IPS-15b (cell line): ENCODE measurements around the gene FAM3A.
"Not testable (repeated sequence)": the region's sequence is repeated elsewhere in the genome, so short reads cannot be mapped to it uniquely, and the experiment has no call there.

Source experiments
- H3K27me3 ChIP-seq: one replicate; pipeline ENCODE4 v1.6.1; 2013; ENCODE audit warnings: low read length; ENCODE audit not compliant: control insufficient read depth, insufficient read depth
- H3K36me3 ChIP-seq: one replicate; pipeline ENCODE4 v1.6.1; 2013; ENCODE audit warnings: low read length; ENCODE audit not compliant: control insufficient read depth, insufficient read depth
- H3K4me1 ChIP-seq: one replicate; pipeline ENCODE4 v1.6.1; 2013; ENCODE audit warnings: mild to moderate bottlenecking, low read length; ENCODE audit not compliant: control insufficient read depth, insufficient read depth
- H3K4me3 ChIP-seq: one replicate; pipeline ENCODE4 v1.5.1; 2013; ENCODE audit warnings: low read depth, low read length
- H3K9ac ChIP-seq: one replicate; pipeline ENCODE4 v1.6.1; 2013; ENCODE audit warnings: low read depth, mild to moderate bottlenecking, low read length
- H3K9me3 ChIP-seq: one replicate; pipeline ENCODE4 v1.6.1; 2013; ENCODE audit warnings: mild to moderate bottlenecking, low read length; ENCODE audit not compliant: control insufficient read depth, insufficient read depth

The FAM3A gene

DNA sequence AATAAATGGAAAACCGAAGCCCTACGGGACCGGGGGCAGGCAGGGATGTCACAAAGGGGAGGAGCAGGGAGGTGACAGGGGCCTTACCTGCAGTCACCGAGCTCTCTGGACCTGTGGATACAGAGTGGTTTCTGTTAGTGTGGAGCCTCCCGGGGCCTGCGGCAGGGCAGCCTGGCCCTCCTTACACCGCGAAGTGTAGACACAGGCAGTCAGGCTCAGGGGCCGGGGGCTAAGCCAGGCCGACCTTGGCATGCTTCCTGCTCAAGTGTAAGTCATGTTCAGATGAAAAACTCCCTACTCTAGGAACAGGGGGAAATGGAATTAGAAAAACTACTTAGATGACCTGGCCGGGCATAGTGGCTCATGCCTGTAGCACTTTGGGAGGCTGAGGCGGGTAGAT lies 4.3 kb downstream of the FAM3A start:
- Histone ChIP-seq H3K4me3 (no peak overlapping the region), H3K9ac (no peak overlapping the region), H3K9me3 (no peaks in the 10 kb centered on the region), H3K27me3 (no peaks in the 10 kb centered on the region), H3K4me1 (no peaks in the 10 kb centered on the region), H3K36me3 (peaks cover under 1% of the 10 kb centered on the region)

GRCh38 chrX:154509455-154509854 lies 6.6 kb downstream of the FAM3A start:
- H3K9me3 ChIP-seq, result no peaks in the 10 kb centered on the region

GRCh38 chrX:154508384-154508745 lies 7.7 kb downstream of the FAM3A start:
- Histone ChIP-seq H3K4me1 (no peaks in the 10 kb centered on the region), H3K9ac (no peak overlapping the region), H3K9me3 (no peaks in the 10 kb centered on the region), H3K27me3 (no peaks in the 10 kb centered on the region), H3K4me3 (no peak overlapping the region), H3K36me3 (peaks cover 11% of the 10 kb centered on the region)

More at GRCh38 chrX:154509455-154509854, 6.6 kb downstream of the FAM3A start:
- Histone ChIP-seq H3K9ac (no peak overlapping the region), H3K27me3 (no peaks in the 10 kb centered on the region), H3K4me3 (no peak overlapping the region), H3K36me3 (peaks cover 11% of the 10 kb centered on the region), H3K4me1 (no peaks in the 10 kb centered on the region)

- no peaks in the 10 kb centered on the region for H3K4me1 ChIP-seq
- H3K36me3 ChIP-seq, result peaks cover 11% of the 10 kb centered on the region
Measured at GRCh38 chrX:154507673-154508383, 8.2 kb downstream of the FAM3A start.

DNA sequence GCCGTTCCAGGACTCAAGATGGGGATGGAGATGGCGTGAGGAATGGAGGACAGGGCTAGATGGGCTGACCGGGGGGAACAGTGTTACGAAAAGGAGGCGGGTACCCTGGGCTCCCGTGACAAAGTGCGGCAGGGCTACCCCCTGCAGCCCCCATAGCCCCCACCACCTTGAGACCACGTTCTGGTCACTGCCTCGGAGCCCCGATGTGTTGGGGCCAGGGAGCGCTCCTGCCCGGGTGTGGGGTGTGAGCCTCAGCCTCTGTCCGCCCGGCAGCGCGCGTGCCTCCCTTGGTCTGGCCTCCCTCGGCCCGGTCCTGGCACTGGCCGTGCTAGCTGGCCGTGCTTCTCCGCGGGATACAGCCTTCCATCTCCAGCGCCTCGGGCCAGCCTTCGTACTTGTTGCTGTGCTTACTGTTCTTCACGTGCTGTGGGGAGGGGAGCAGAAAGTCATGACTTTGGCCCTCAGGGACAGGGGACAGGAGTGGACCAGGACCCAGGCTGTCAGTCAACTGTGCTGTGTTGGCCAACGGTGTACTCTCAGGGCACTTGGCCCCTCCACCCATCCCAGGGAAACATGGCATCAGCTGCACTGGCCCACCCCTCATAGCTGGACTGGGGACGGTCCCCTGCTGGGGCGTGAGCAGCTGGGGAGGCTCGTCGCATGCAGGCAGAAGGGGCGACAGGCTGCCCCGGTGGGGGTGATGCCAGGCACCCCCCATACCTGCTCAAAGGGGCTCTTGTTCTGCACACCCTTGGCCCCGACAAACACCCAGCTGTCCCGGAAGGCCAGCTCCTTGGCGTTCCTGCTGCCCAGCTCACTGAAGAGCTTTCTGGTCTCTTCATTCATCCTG lies 9.3 kb downstream of the FAM3A start:
- H3K27me3 ChIP-seq, result no peaks in the 10 kb centered on the region
- H3K9ac ChIP-seq, result no peak overlapping the region
- no peaks in the 10 kb centered on the region for H3K9me3 ChIP-seq
- no peak overlapping the region for H3K4me3 ChIP-seq
- H3K4me1 ChIP-seq, result no peaks in the 10 kb centered on the region
- H3K36me3 ChIP-seq, result peaks cover 11% of the 10 kb centered on the region

More at GRCh38 chrX:154507673-154508383, 8.2 kb downstream of the FAM3A start:
- no peaks in the 10 kb centered on the region for H3K27me3 ChIP-seq
- no peak overlapping the region for H3K9ac ChIP-seq
- H3K9me3 ChIP-seq, result no peaks in the 10 kb centered on the region
- H3K4me3 ChIP-seq, result no peak overlapping the region

DNA sequence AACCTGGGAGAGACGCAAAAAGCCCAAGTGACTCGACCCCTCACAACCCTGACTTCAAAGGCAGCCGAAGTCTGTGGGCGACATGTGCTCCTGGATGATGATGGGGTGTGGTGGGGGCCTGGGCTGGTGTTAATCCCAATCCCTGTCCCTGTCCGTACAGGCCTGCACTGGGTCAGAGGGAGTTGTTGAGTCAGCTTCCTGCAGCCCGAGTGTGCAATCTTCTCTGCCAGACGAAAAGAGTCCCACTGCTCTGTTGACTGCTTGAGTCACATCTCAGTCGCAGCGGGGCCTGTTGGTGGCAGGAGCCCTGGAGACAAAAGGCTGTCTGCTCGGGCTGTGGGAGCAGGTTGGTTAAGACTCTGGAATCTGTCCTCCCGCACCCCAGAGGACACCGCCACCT lies 10.3 kb downstream of the FAM3A start:
- H3K4me1 ChIP-seq, result no peaks in the 10 kb centered on the region
- H3K27me3 ChIP-seq, result no peaks in the 10 kb centered on the region
- H3K9ac ChIP-seq, result no peak overlapping the region
- no peaks in the 10 kb centered on the region for H3K9me3 ChIP-seq
- H3K4me3 ChIP-seq, result no peak overlapping the region
- peaks cover 11% of the 10 kb centered on the region for H3K36me3 ChIP-seq

GRCh38 chrX:154502989-154503388 lies 13.0 kb downstream of the FAM3A start:
- Histone ChIP-seq H3K4me1 (no peaks in the 10 kb centered on the region), H3K27me3 (no peaks in the 10 kb centered on the region), H3K36me3 (peaks cover 11% of the 10 kb centered on the region), H3K4me3 (no peak overlapping the region), H3K9ac (no peak overlapping the region), H3K9me3 (no peaks in the 10 kb centered on the region)

DNA sequence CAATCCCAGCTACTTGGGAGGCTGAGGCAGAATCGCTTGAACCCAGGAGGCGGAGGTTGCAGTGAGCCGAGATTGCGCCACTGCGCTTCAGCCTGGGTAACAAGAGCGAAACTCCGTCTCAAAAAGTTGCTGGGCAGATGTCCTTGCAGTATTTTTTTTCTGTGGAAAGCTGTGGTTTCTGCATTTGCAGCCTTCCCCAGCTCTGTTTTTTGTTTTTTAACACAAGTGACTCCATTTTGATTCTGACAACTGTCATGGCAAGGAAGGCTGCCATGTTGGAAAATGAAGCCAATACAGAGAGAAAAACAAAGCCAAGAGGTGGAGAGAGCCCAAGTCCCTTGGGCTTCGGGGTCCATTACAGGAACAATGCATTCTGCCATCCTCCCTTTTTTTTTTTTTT lies 13.9 kb downstream of the FAM3A start:
- Histone ChIP-seq H3K4me3 (no peak overlapping the region), H3K4me1 (no peaks in the 10 kb centered on the region), H3K9me3 (no peaks in the 10 kb centered on the region)

DNA sequence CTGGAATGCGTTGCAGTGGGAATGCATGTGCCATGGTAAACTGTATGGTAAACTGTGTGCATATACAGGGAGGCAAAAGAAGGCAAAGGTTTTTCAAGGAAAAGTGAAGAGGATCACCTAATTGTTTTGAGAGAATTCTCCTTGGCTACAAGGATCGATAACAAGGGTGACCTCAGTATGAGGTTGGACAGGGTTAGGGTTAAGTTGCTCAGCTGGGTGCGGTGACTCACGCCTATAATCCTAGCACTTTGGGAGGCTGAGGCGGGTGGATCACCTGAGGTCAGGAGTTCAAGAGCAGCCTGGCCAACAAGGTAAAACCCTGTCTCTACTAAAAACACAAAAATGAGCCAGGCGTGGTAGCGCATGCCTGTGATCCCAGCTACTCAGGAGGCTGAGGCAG lies 14.6 kb downstream of the FAM3A start:
- H3K4me3 ChIP-seq, H3K36me3 ChIP-seq, H3K27me3 ChIP-seq, H3K4me1 ChIP-seq, H3K9me3 ChIP-seq, H3K9ac ChIP-seq: not testable (repeated sequence)

More for the DNA sequence above, 13.9 kb downstream of the FAM3A start:
- Histone ChIP-seq H3K27me3 (no peaks in the 10 kb centered on the region), H3K9ac (no peak overlapping the region), H3K36me3 (peaks cover 11% of the 10 kb centered on the region)

GRCh38 chrX:154496591-154497137 lies 19.4 kb downstream of the FAM3A start:
- H3K9ac ChIP-seq, H3K4me3 ChIP-seq, H3K36me3 ChIP-seq, H3K27me3 ChIP-seq, H3K4me1 ChIP-seq, H3K9me3 ChIP-seq: not testable (repeated sequence)

DNA sequence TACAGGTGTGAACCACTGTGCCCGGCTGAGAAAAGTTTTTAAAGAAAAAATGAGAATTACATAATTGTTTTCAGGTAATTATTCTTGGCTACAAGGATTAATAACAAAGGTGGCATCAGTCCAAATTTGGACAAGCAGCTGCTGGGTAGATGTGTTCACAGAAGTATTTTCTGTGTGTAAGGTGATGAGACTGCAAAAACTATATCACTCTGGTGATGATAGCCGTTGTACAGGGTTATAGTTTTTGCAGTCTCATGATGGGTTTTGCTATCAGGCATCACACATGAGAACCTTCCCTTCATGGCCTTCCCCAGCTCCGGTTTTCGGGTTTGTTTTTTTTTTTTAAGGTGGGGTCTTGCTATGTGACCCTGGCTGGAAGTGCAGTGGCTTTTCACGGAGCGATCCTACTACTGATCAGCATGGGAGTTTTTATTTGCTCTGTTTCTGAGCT lies 20.5 kb downstream of the FAM3A start:
- Histone ChIP-seq H3K36me3 (no peaks in the 10 kb centered on the region), H3K9me3 (no peaks in the 10 kb centered on the region), H3K4me1 (no peaks in the 10 kb centered on the region), H3K4me3 (no peak overlapping the region), H3K9ac (no peak overlapping the region), H3K27me3 (no peaks in the 10 kb centered on the region)

GRCh38 chrX:154494715-154495114 lies 21.3 kb downstream of the FAM3A start:
- Histone ChIP-seq H3K9ac (no peak overlapping the region), H3K27me3 (no peaks in the 10 kb centered on the region), H3K36me3 (no peaks in the 10 kb centered on the region), H3K9me3 (no peaks in the 10 kb centered on the region), H3K4me3 (no peak overlapping the region), H3K4me1 (peaks cover 2% of the 10 kb centered on the region)
